Activated effector memory CD4-positive, alpha-beta T cell treated with Interleukin-2 at 50 U/mL for 16 hours (primary cell): ENCODE results near the gene TLE1.

ENCODE experiments used
- DNase-seq: peaks from one replicate; pipeline ENCODE4 v3.0.0-alpha.2; 2020

TLE1 gene

GRCh38 chr9:81570083-81570482, 119.3 kb downstream of the TLE1 start:
- DNase-seq: no peak

DNA sequence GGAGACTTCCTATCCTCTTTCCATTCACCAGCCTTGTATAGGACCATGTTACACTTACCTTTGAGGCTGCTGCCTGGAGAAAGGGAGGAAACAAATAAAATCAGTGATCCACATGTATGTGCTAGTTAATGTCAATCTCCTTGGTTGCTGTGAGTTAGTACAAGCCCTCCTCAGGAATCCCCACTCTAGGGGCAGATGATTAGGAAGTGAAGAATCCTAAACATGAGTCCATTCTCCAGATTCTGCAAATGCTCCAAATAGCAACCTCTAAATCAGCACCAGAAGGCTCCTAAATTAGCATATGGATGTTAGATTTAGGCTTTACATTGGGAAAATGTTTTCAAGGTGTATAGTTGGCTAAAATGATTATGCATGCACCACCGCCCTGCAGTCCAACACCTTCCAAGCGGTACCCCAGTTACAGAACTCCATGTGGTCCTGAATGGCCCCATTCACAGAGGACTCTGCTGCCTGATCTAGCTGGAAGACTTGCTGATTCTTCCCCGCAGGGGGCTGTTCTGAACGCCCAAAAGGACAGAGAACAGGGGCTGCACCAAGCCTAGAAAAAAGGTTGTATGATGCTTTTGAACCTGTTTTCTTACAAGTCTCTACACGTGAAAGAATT, 123.2 kb downstream of the TLE1 start:
- no peak for DNase-seq

DNA sequence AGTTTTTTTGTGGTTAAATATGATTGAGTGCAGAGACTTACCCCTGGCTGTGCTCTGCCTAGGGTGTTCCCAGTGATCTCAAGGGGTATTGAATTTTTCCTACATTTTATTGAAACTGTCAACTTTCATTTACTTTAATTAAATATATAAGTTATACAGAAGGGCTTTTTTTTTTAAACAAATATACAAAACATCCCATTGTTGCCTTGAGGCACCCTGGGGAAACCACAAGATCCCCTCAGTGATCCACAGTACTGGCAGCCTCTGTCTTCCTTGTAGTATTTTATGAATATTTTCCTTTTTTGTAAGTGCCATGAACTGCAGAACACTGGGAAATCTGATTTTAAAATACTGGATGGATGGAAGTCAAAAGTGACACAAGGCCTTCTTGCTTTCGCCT, 123.7 kb downstream of the TLE1 start:
- DNase-seq: no peak

- no peak for DNase-seq
These were observed 124.2 kb downstream of the TLE1 start for GRCh38 chr9:81565144-81565543.

GRCh38 chr9:81564632-81565031, 124.7 kb downstream of the TLE1 start:
- no peak for DNase-seq

DNA sequence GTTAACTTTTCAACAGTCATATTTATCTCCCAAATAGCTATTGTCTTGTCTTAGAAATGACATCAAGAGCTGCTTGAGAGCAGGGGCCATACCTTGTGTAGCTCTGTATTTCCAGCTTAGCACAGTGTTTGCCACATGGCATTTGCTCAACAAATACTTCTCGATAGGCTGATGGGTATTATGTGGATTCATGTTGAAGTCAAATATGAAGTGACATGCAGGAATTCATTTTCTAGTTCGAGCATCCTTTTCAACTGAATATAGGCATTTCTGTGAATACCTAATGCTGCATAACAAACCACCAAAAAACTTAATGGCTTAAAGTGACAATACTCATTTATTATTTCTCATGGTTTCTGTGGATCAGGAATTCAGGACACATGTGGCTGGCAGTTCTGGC, 125.6 kb downstream of the TLE1 start:
- no peak for DNase-seq

GRCh38 chr9:81563020-81563407, 126.3 kb downstream of the TLE1 start:
- DNase-seq: no peak

DNA sequence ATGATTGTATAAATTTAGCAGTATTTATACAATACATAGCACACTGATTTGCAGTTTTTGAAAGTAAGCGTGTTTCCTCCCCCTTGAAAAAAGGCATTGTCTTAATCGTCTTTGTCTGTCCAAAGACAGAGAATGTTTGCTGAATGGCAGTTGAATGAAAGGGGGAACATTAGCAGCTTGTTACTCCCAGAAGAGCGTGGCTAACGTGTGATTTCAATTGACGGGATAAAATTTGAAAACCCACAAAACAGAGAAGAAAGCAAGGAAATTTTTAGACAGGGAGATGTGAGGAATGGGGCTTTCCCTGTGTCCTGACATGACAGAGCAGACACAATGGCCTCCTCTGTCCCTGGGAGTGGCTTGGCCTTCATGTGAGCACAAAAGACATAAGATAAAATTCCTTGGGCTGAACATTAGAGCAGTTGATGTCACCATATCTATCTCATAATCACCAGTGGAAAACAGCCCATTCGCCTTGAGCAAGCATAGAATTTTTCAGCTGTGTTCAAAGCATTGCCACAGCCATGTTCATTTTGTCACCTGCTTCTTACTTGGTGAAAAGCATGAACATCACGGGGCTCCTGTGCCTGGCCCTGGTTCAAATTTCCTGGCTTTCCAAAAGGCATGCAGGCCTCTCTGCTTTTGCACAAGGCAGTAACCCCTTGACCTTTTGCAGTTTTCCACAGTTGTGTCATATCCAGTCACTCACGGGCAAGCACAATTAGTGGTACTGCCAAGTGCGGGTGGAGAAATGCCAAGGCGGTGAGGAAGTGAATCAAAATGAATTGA, 126.9 kb downstream of the TLE1 start:
- no peak for DNase-seq

- no peak for DNase-seq
These were observed 128.3 kb downstream of the TLE1 start for GRCh38 chr9:81560851-81561732.

DNA sequence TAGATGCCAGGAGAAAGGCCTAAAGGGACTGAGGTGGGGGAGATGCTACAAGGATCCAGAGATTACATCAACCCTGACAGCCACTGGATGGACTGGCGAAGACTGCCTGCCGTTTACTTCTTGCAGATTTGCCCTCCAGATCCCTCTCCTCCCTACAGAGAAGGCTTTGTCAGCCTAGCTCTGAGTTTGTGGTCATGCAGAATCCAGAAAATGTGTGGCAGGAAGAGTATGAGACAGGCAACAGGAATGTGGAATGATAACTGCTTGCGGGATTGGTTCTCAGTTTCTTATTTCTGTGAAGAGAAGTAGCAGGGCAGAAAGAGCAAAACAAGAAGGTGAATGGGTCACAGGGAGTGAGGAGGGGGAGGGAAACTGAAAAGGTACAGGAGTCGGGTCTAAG, 129.6 kb downstream of the TLE1 start:
- no peak for DNase-seq

DNA sequence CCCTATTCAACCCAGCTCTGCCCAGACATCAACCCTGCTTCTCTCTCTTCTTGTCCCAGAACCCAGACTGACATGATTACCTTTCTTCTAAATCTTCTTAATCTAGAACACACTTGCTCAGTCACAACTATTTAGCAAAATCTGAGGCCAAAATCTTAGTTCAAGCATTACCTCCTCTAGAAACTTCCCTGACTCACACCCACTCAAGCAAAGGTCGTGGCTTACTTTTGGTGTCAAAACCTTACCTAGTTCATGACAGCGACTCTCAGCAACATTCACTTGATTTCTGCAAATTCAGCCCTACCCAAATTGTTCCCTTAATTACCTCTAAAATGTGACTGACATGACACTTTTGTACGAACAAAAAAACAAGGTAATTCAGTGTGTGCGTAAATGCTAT, 130.2 kb downstream of the TLE1 start:
- DNase-seq: no peak

- no peak for DNase-seq
These were observed 131.1 kb downstream of the TLE1 start for GRCh38 chr9:81558091-81558830.

- no peak for DNase-seq
These were observed 131.8 kb downstream of the TLE1 start for GRCh38 chr9:81557452-81558090.

DNA sequence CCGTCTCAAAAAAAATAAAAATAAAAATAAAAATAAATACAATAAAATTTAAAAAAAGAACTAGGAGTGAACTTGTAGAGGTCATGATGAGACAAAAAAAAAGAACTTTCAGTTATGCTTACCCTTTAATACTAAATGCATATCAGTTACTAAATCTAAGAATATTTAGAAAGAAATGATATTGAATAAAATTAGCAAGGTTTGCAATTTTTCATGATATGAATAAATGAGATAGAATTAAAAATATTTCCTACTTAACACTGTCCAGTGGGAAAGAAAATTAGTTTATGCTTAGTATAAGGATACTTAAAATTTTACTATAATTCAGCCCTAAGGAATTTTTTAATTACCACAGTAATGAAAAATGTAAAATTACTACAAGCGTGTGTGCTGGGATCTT, 132.4 kb downstream of the TLE1 start:
- DNase-seq: no peak

- no peak for DNase-seq
These were observed 136.8 kb downstream of the TLE1 start for GRCh38 chr9:81552581-81552991.

GRCh38 chr9:81550207-81550583, 139.2 kb downstream of the TLE1 start:
- no peak for DNase-seq

- no peak for DNase-seq
These were observed 139.7 kb downstream of the TLE1 start for GRCh38 chr9:81549500-81550206.

- DNase-seq: no peak
These were observed 140.4 kb downstream of the TLE1 start for GRCh38 chr9:81548911-81549310.

- no peak for DNase-seq
These were observed 142.9 kb downstream of the TLE1 start for GRCh38 chr9:81546489-81546888.

- DNase-seq: no peak
These were observed 145.7 kb downstream of the TLE1 start for GRCh38 chr9:81543695-81544094.

DNA sequence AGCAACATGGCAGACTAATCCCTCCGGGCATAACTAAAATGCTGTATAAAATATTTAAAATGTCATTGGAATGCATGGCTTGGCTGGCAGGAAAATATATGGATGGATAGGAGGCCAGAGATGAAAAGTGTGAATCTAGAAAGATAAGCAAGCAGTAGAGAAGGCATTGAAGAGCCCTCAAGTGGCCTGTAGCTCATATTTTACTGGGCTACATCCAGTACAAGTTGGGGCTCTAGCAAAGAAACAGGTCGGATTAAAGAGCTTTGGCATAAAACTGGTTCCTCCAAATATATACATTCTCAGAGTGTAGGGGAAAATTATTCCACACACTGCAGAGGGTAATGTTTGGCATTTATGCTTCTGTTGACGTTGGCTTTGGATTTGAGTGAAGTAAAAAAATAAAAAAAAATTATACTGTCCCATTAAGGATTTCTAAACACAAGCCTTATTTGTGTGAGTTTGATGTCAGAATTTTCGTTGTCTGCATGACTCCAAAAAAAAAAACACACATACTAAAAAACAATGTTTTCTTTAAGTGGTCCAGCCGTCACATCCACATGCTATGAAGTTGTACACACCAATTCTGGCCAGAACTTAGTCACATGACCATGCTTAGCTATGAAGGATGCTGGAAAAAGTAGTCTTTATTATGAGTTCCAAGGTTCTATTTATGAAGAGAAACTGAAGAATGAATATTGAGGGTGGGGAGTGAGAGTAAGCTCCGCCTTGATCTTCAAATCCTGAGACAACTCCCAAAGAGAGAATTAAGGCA, 147.0 kb downstream of the TLE1 start:
- DNase-seq: no peak
